HepG2 (cell line): ENCODE data around the gene TARBP2. TPM values are rescaled to one million over a fixed set of nuclear protein-coding genes. Genes with fewer than 3 reads are reported as not detected.

Experiments
- ATM ChIP-seq: fragments of 450-650 bp; IDR thresholded peaks from 2 replicates; pipeline ENCODE4 v1.7.1; 2017; ENCODE audit warnings: mild to moderate bottlenecking, borderline replicate concordance
- FOXM1 ChIP-seq: sonication (generic); formaldehyde crosslinking; IDR thresholded peaks from 2 replicates; pipeline ENCODE4 v1.5.0; 2020; ENCODE audit warnings: missing genetic modification reagents
- FOXP4 ChIP-seq: sonication (generic); formaldehyde crosslinking; IDR thresholded peaks from 2 replicates; pipeline ENCODE4 v1.4.0; 2020; ENCODE audit warnings: missing genetic modification reagents
- GABPB1 ChIP-seq: IDR thresholded peaks from 2 replicates; pipeline ENCODE4 v1.6.1; 2016; ENCODE audit warnings: mild to moderate bottlenecking, missing genetic modification reagents, moderate library complexity, missing compliant biosample characterization
- HNF4A ChIP-seq: sonication (generic); formaldehyde crosslinking; IDR thresholded peaks from 2 replicates; pipeline ENCODE4 v1.4.0; 2020; ENCODE audit warnings: missing genetic modification reagents
- HNRNPLL ChIP-seq: fragments of 200-400 bp; formaldehyde crosslinking; IDR thresholded peaks from 2 replicates; pipeline ENCODE4 v1.6.1; 2017; ENCODE audit warnings: mild to moderate bottlenecking, low read depth, low read length; ENCODE audit not compliant: poor library complexity, severe bottlenecking
- MEF2D ChIP-seq: sonication (generic); formaldehyde crosslinking; IDR thresholded peaks from 2 replicates; pipeline ENCODE4 v1.5.1; 2020; ENCODE audit warnings: mild to moderate bottlenecking, missing genetic modification reagents
- SRSF1 ChIP-seq: fragments of 200-400 bp; formaldehyde crosslinking; optimal IDR thresholded peaks from 2 replicates; pipeline ENCODE3; 2017; ENCODE audit warnings: mild to moderate bottlenecking, low read depth, low read length, moderate library complexity
- U2AF2 ChIP-seq: fragments of 200-400 bp; formaldehyde crosslinking; IDR thresholded peaks from 2 replicates; pipeline ENCODE4 v1.6.1; 2017; ENCODE audit warnings: low read depth, mild to moderate bottlenecking, low read length
- ZBTB40 ChIP-seq, 2 experiments: fragments of 450-650 bp in 1 of 2; sonication (generic) in 1 of 2; formaldehyde crosslinking in 1 of 2; IDR thresholded peaks; 2 replicates each; pipeline versions ENCODE4 v1.6.1 to v1.8.0; 2016 to 2022; ENCODE audit warnings: antibody characterized with exemption in 1 of 2, mild to moderate bottlenecking in 1 of 2, missing genetic modification reagents in 1 of 2
- ZNF225 ChIP-seq: sonication (generic); formaldehyde crosslinking; IDR thresholded peaks from 2 replicates; pipeline ENCODE4 v1.4.0; 2020; ENCODE audit warnings: mild to moderate bottlenecking, missing genetic modification reagents
- ZNF33A ChIP-seq: sonication (generic); formaldehyde crosslinking; IDR thresholded peaks from 2 replicates; pipeline ENCODE4 v1.5.1; 2020; ENCODE audit warnings: missing genetic modification reagents, mild to moderate bottlenecking, moderate library complexity, borderline replicate concordance
- ZNF543 ChIP-seq: sonication (generic); formaldehyde crosslinking; IDR thresholded peaks from 2 replicates; pipeline ENCODE4 v1.4.0; 2020; ENCODE audit warnings: mild to moderate bottlenecking, missing genetic modification reagents
- ZNF773 ChIP-seq: sonication (generic); formaldehyde crosslinking; IDR thresholded peaks from 2 replicates; pipeline ENCODE4 v1.4.0; 2020; ENCODE audit warnings: missing genetic modification reagents, borderline replicate concordance
- polyA plus RNA-seq, 8 experiments: library from polyadenylated mRNA; depleted of rRNA in 3 of 8; stranded (reverse) in 7 of 8; unstranded in 1 of 8; fragments of >200 nt; fragmentation: Illumina TruSeq in 4 of 8; extraction: Trizol in 4 of 8; gene quantifications; 2 replicates each; pipeline versions ENCODE4 v1.2.1 to v1.2.3, GENCODE V29; 2011 to 2016; ENCODE audit warnings: low read depth in 4 of 8, missing spikeins in 1 of 8, mixed read lengths in 1 of 8; ENCODE audit not compliant: insufficient read depth in 1 of 8
- total RNA-seq, 5 experiments: library from RNA; depleted of rRNA; stranded (reverse); fragments of >200 nt; fragmentation: Illumina TruSeq; extraction: Trizol; gene quantifications; 2 replicates each; pipeline ENCODE4 v1.2.3, GENCODE V29; 2016; ENCODE audit warnings: low read depth in 1 of 5
- TF ChIP-seq, protein P1 (sequence below): sonication (generic); formaldehyde crosslinking; IDR thresholded peaks from 2 replicates; pipeline ENCODE4 v1.5.0; 2020; ENCODE audit warnings: mild to moderate bottlenecking, missing genetic modification reagents

Gene TARBP2
- total and polyA plus RNA-seq, 2 of the 13 experiments (the other 11 are each of a cell fraction or from before 2014, with no cell fraction given): 47.0 to 55.5 TPM

- no peak for TF ChIP-seq ZBTB40 (IDR thresholded peaks at IDR 0.05)
- TF ChIP-seq ZBTB40 (CRISPR knock-in tag; IDR thresholded peaks at IDR 0.05): no peak
- no peak for TF ChIP-seq FOXP4 (CRISPR knock-in tag)
- TF ChIP-seq U2AF2: no peak
- TF ChIP-seq, protein P1, sequence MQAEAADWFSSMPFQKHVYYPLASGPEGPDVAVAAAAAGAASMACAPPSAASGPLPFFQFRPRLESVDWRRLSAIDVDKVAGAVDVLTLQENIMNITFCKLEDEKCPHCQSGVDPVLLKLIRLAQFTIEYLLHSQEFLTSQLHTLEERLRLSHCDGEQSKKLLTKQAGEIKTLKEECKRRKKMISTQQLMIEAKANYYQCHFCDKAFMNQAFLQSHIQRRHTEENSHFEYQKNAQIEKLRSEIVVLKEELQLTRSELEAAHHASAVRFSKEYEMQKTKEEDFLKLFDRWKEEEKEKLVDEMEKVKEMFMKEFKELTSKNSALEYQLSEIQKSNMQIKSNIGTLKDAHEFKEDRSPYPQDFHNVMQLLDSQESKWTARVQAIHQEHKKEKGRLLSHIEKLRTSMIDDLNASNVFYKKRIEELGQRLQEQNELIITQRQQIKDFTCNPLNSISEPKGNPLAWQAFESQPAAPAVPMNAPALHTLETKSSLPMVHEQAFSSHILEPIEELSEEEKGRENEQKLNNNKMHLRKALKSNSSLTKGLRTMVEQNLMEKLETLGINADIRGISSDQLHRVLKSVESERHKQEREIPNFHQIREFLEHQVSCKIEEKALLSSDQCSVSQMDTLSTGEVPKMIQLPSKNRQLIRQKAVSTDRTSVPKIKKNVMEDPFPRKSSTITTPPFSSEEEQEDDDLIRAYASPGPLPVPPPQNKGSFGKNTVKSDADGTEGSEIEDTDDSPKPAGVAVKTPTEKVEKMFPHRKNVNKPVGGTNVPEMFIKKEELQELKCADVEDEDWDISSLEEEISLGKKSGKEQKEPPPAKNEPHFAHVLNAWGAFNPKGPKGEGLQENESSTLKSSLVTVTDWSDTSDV (CRISPR knock-in tag): 0 out of 2 replicates have a peak, but pooled peaks have one; percentile 42
- TF ChIP-seq HNRNPLL: peak; percentile 47
- no peak for TF ChIP-seq ZNF543
- no peak for TF ChIP-seq ZNF773
- TF ChIP-seq ATM: no peak
- no peak for TF ChIP-seq MEF2D (CRISPR knock-in tag)
- TF ChIP-seq ZNF225 (CRISPR knock-in tag): no peak
- no peak for TF ChIP-seq HNF4A (CRISPR knock-in tag)
- no peak for TF ChIP-seq ZNF33A
- no peak for TF ChIP-seq FOXM1
- no peak for TF ChIP-seq SRSF1
- TF ChIP-seq GABPB1: peak; percentile 76; the same call in 1 of the 2 replicates
Observed at GRCh38 chr12:53492830-53493609, 8.1 kb upstream of the TARBP2 start (continued).
